Activated CD4-positive, alpha-beta T cell treated with anti-CD3 and anti-CD28 coated beads, Interleukin-2, amount 50 U/mL, for 4 hours (primary cell): ENCODE results near the gene MAP3K12.
"Not testable (repeated sequence)": the region's sequence is repeated elsewhere in the genome, so short reads cannot be mapped to it uniquely, and the experiment has no call there.

Experiments
- DNase-seq, 2 experiments: peaks; one replicate each; pipeline ENCODE4 v3.0.0-alpha.2; 2020

Gene MAP3K12

GRCh38 chr12:53492188-53492587 is 7.1 kb downstream of the MAP3K12 start:
- no peak for DNase-seq

- DNase-seq = no peak
These were observed 9.9 kb downstream of the MAP3K12 start for GRCh38 chr12:53489242-53489864.

- DNase-seq = no peak
These were observed 12.3 kb downstream of the MAP3K12 start for GRCh38 chr12:53486736-53487487.

- DNase-seq = no peak
These were observed 13.1 kb downstream of the MAP3K12 start for GRCh38 chr12:53485955-53486735.

- no peak for DNase-seq
These were observed 14.3 kb downstream of the MAP3K12 start for GRCh38 chr12:53484686-53485575.

- no peak for DNase-seq
These were observed 15.3 kb downstream of the MAP3K12 start for GRCh38 chr12:53483979-53484377.

GRCh38 chr12:53483225-53483978 is 15.9 kb downstream of the MAP3K12 start:
- DNase-seq = no peak

GRCh38 chr12:53482626-53483168 is 16.6 kb downstream of the MAP3K12 start:
- no peak for DNase-seq

GRCh38 chr12:53481939-53482586 is 17.2 kb downstream of the MAP3K12 start:
- DNase-seq = no peak

GRCh38 chr12:53481458-53481857 is 17.8 kb downstream of the MAP3K12 start:
- DNase-seq = not testable (repeated sequence)

- no peak for DNase-seq
These were observed 18.5 kb downstream of the MAP3K12 start for GRCh38 chr12:53480491-53481442.

GRCh38 chr12:53479331-53479730 is 19.9 kb downstream of the MAP3K12 start:
- no peak for DNase-seq

GRCh38 chr12:53478865-53479264 is 20.4 kb downstream of the MAP3K12 start:
- DNase-seq = no peak

- DNase-seq = no peak
These were observed 22.5 kb downstream of the MAP3K12 start for GRCh38 chr12:53476769-53477209.

GRCh38 chr12:53474819-53475218 is 24.4 kb downstream of the MAP3K12 start:
- DNase-seq = no peak

GRCh38 chr12:53474077-53474476 is 25.2 kb downstream of the MAP3K12 start:
- DNase-seq = no peak

- no peak for DNase-seq
These were observed 27.1 kb downstream of the MAP3K12 start for GRCh38 chr12:53472056-53472582.

- DNase-seq = no peak
These were observed 31.0 kb downstream of the MAP3K12 start for GRCh38 chr12:53468282-53468681.

- DNase-seq = no peak
These were observed 31.4 kb downstream of the MAP3K12 start for GRCh38 chr12:53467880-53468279.

- DNase-seq = no peak
These were observed 32.2 kb downstream of the MAP3K12 start for GRCh38 chr12:53467082-53467481.
